Activated naive CD8-positive, alpha-beta T cell treated with anti-CD3 and anti-CD28 coated beads, Interleukin-2, amount 10 ng/mL, durations not matched to agents 7 days and 5 days (primary cell): Measurements from ENCODE around the gene KRT37. TPM values are rescaled to one million over a fixed set of nuclear protein-coding genes. Genes with fewer than 3 reads are reported as not detected.
A peak's percentile ranks its signal among the peaks of the same experiment; 100 is the strongest.
"Not testable (repeated sequence)": the region's sequence is repeated elsewhere in the genome, so short reads cannot be mapped to it uniquely, and the experiment has no call there.

ENCODE experiments used
- ATAC-seq: fragments of 150-1000 bp; cut with Tn5 transposase; one replicate; pipeline ENCODE4 v1.10.0; 2021; ENCODE audit warnings: low read depth, moderate library complexity
- POLR2A ChIA-PET: fragments of 350-600 bp; sonication (Branson Sonifier 250); formaldehyde crosslinking; loops from one replicate; lab custom pipeline; 2021; ENCODE audit warnings: antibody characterized with exemption; lab: Charles Lee
- DNase-seq: peaks from one replicate; pipeline ENCODE4 v3.0.0; 2021
- H3K27ac Mint-ChIP-seq: one replicate; pipeline ENCODE4 v1.8.0; 2022; ENCODE audit warnings: mild to moderate bottlenecking, mixed read lengths
- H3K27me3 Mint-ChIP-seq: one replicate; pipeline ENCODE4 v1.8.0; 2022; ENCODE audit warnings: mild to moderate bottlenecking, moderate library complexity, mixed read lengths
- H3K36me3 Mint-ChIP-seq: one replicate; pipeline ENCODE4 v1.8.0; 2021; ENCODE audit warnings: mild to moderate bottlenecking, mixed read lengths
- H3K4me1 Mint-ChIP-seq: one replicate; pipeline ENCODE4 v1.8.0; 2021; ENCODE audit warnings: mixed read lengths
- H3K4me3 Mint-ChIP-seq: one replicate; pipeline ENCODE4 v1.8.0; 2022; ENCODE audit warnings: mild to moderate bottlenecking, moderate library complexity, mixed read lengths
- H3K9me3 Mint-ChIP-seq: one replicate; pipeline ENCODE4 v1.8.0; 2021; ENCODE audit warnings: mixed read lengths
- total RNA-seq, 2 experiments: library from RNA; stranded (reverse); gene quantifications; one replicate each; pipeline ENCODE4 v1.2.3, GENCODE V29; 2021

KRT37 gene
- total RNA-seq, 2 experiments from 2014 or later = not detected

GRCh38 chr17:41411072-41411840 is 13.1 kb downstream of the KRT37 start:
- H3K9me3 Mint-ChIP-seq = peaks cover 2% of the 10 kb centered on the region
- peaks cover 11% of the 10 kb centered on the region for H3K4me1 Mint-ChIP-seq
- H3K36me3 Mint-ChIP-seq = no peaks in the 10 kb centered on the region
- no peak for ATAC-seq
- DNase-seq = no peak
- H3K27ac Mint-ChIP-seq = no peak overlapping the region
- H3K4me3 Mint-ChIP-seq = no peak overlapping the region
- POLR2A ChIA-PET = no interaction called here
- peaks cover 3% of the 10 kb centered on the region for H3K27me3 Mint-ChIP-seq

DNA sequence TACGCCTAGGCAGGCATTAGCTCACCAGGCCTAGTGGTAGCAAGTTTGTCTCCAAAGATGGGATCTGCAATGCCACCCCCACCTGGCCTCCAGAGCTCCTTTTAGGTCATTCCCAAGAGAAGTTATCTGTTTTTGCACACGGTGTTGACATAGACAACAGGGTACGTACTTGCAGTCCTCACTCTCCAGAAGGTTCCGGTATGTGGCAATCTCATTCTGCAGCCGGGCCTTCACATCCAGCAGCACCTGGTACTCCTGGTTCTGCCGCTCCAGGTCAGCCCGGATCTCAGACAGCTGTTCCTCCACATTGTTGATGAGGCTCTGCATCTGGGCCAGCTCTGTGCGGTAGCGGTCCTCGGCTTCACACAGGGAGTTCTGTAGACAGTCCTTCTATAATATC is 17.2 kb downstream of the KRT37 start:
- H3K27me3 Mint-ChIP-seq = peaks cover 3% of the 10 kb centered on the region
- H3K36me3 Mint-ChIP-seq = no peaks in the 10 kb centered on the region
- H3K4me3 Mint-ChIP-seq = no peak overlapping the region
- H3K27ac Mint-ChIP-seq = no peak overlapping the region
- POLR2A ChIA-PET = no interaction called here
- DNase-seq = no peak
- H3K4me1 Mint-ChIP-seq = peaks cover 27% of the 10 kb centered on the region
- ATAC-seq = no peak
- H3K9me3 Mint-ChIP-seq = peaks cover 2% of the 10 kb centered on the region

- H3K27me3 Mint-ChIP-seq = no peaks in the 10 kb centered on the region
- ATAC-seq (no peak), DNase-seq (no peak)
- H3K4me1 Mint-ChIP-seq = peaks cover 29% of the 10 kb centered on the region
- no peak overlapping the region for H3K4me3 Mint-ChIP-seq
- H3K36me3 Mint-ChIP-seq = no peaks in the 10 kb centered on the region
- POLR2A ChIA-PET = no interaction called here
- H3K9me3 Mint-ChIP-seq = no peaks in the 10 kb centered on the region
- no peak overlapping the region for H3K27ac Mint-ChIP-seq
Measured at GRCh38 chr17:41406205-41406604, 18.2 kb downstream of the KRT37 start.

- DNase-seq = no peak
- H3K9me3 Mint-ChIP-seq = no peaks in the 10 kb centered on the region
- no peaks in the 10 kb centered on the region for H3K27me3 Mint-ChIP-seq
- H3K4me1 Mint-ChIP-seq = peaks cover 21% of the 10 kb centered on the region
- ATAC-seq = peak; percentile 50
- H3K36me3 Mint-ChIP-seq = no peaks in the 10 kb centered on the region
- H3K27ac Mint-ChIP-seq = no peak overlapping the region
- POLR2A ChIA-PET = no interaction called here
- H3K4me3 Mint-ChIP-seq = peak overlapping the region; percentile 11
Measured at GRCh38 chr17:41404024-41404671, 20.2 kb downstream of the KRT37 start.

DNA sequence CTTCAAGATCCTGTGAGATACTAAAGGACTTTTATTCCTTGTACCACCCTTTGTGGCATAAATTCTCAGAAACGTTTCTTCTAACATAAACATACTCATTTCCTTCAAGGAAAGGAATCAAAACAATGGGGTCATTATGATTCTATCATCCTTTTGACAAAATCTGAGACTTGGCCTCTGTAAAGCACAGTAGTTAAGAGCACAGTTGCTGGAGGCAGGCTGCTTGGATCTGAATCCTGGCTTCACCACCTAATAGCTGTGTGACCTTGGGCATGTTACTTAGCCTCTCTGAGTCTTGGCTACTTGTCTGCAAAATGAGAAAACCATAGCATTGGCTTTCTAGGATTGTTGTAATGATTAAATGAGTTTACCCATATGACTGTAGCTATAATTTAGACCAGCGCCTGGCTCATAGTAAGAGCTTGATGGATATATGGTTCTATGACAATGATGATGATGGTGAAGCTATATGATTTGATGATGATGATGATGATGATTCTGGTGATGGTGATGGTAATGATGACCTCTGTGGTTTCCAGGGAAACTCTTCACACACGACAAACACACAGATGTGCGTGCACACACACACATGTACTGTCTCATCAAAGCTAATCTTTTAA is 20.9 kb downstream of the KRT37 start:
- peaks cover 18% of the 10 kb centered on the region for H3K4me1 Mint-ChIP-seq
- DNase-seq = no peak
- H3K36me3 Mint-ChIP-seq = no peaks in the 10 kb centered on the region
- H3K27ac Mint-ChIP-seq = no peak overlapping the region
- POLR2A ChIA-PET = no interaction called here
- H3K27me3 Mint-ChIP-seq = no peaks in the 10 kb centered on the region
- H3K9me3 Mint-ChIP-seq = no peaks in the 10 kb centered on the region
- no peak for ATAC-seq
- H3K4me3 Mint-ChIP-seq = no peak overlapping the region

DNA sequence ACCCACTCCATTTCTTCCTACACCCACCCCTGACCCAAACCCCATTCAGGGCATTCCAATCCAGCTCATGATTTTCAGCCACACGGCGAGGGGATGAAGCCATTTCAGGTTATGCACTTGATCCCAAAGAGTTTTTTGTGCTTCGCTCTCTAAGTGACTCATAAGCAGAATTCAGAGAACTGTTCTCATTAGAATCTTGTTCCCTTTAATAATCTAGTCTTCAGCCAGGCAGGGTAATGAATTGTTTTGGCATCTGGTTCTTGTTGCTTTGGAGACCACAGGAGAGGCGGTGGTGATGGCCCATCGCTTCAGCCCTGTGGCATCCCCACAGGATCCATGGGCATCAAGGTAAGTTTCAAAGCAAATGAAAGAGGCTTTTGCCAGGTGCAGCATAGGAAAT is 22.2 kb downstream of the KRT37 start:
- Mint-ChIP-seq H3K4me3 (no peak overlapping the region), H3K4me1 (peaks cover 18% of the 10 kb centered on the region)
- POLR2A ChIA-PET = no interaction called here

DNA sequence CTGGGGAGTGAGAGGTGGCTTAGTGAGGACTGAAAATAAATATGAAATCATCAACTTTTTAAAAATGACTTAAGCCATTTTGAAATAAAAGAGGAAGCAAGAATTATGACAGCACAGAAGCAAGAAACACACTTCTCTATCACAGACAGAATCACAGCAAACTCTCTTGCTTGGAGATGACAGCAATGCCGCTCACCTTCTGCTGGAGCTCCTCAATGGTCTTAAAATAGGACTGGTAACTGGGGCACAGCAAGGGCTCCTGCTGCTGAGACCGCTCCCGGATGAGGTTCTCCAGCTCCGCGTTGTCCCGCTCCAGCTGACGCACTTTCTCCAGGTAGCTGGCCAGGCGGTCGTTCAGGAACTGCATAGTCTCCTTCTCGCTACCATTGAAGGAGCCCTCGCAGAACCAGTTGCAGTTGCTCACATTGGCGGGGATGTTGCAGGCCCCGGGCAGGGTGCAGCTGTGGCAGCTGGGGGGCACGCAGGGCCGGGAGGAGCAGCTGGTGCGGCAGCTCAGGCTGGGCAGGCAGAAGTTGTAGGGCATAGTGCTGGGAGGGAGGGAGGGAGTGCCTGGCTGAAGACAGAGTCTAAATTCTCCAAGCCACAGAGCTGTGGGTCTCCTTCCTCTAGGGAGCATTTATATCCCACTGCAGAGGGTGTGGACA is 27.3 kb downstream of the KRT37 start, which contains the start of gene KRT31:
KRT31 (minus strand) TSS at position 613 of the 665 bp plus-strand sequence; CDS start at position 544, 69 bp downstream.
- POLR2A ChIA-PET = no interaction called here
- H3K4me1 Mint-ChIP-seq = peaks cover 1% of the 10 kb centered on the region
- DNase-seq = no peak
- no peak within 1 kb of the TSS for H3K4me3 Mint-ChIP-seq
- H3K27ac Mint-ChIP-seq = no peak within 1 kb of the TSS
- no peaks in the 10 kb centered on the region for H3K9me3 Mint-ChIP-seq
- H3K27me3 Mint-ChIP-seq = peaks cover 3% of the 10 kb centered on the region
- ATAC-seq = no peak
- no peaks in the 10 kb centered on the region for H3K36me3 Mint-ChIP-seq

More for the DNA sequence above, 22.2 kb downstream of the KRT37 start:
- no peaks in the 10 kb centered on the region for H3K36me3 Mint-ChIP-seq
- no peaks in the 10 kb centered on the region for H3K27me3 Mint-ChIP-seq
- ATAC-seq (no peak), DNase-seq (no peak)
- no peaks in the 10 kb centered on the region for H3K9me3 Mint-ChIP-seq
- no peak overlapping the region for H3K27ac Mint-ChIP-seq

- Mint-ChIP-seq H3K36me3 (no peaks in the 10 kb centered on the region), H3K4me3 (no peak overlapping the region), H3K9me3 (no peaks in the 10 kb centered on the region), H3K27ac (no peak overlapping the region), H3K4me1 (no peaks in the 10 kb centered on the region), H3K27me3 (peaks cover 3% of the 10 kb centered on the region)
- POLR2A ChIA-PET = no interaction called here
- no peak for DNase-seq
- ATAC-seq = no peak
Measured at GRCh38 chr17:41396340-41396739, 28.0 kb downstream of the KRT37 start.

DNA sequence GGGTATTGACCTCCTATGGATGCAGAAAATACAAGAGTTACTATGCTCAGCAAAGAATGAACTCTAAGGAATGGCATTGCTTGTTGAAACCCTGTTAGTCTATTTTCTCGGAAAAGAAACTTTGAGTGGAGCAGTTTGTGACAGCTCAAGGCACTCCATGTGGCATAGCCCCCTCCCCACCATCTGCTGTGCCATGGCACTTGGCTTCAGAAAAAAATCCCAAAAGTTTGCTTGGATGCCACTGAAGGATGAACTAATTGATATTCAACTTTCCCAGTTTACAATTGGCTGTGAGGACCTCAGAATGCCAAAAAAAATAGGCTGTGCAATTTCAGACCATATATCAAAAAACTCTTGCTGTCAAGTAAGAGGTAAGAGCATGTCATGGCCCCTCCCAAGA is 28.8 kb downstream of the KRT37 start:
- DNase-seq (no peak), ATAC-seq (no peak)
- H3K4me1 Mint-ChIP-seq = no peaks in the 10 kb centered on the region
- POLR2A ChIA-PET = no interaction called here
- no peak overlapping the region for H3K4me3 Mint-ChIP-seq
- H3K9me3 Mint-ChIP-seq = no peaks in the 10 kb centered on the region
- no peaks in the 10 kb centered on the region for H3K36me3 Mint-ChIP-seq
- no peak overlapping the region for H3K27ac Mint-ChIP-seq
- peaks cover 3% of the 10 kb centered on the region for H3K27me3 Mint-ChIP-seq

- ATAC-seq, H3K9me3 Mint-ChIP-seq, DNase-seq, H3K27me3 Mint-ChIP-seq, H3K27ac Mint-ChIP-seq, H3K4me1 Mint-ChIP-seq, H3K36me3 Mint-ChIP-seq, H3K4me3 Mint-ChIP-seq, POLR2A ChIA-PET: not testable (repeated sequence)
Measured at GRCh38 chr17:41395044-41395443, 29.3 kb downstream of the KRT37 start.

- ATAC-seq (no peak), DNase-seq (no peak)
- Mint-ChIP-seq H3K4me1 (no peaks in the 10 kb centered on the region), H3K9me3 (no peaks in the 10 kb centered on the region), H3K4me3 (no peak overlapping the region), H3K27ac (no peak overlapping the region), H3K36me3 (no peaks in the 10 kb centered on the region), H3K27me3 (peaks cover 3% of the 10 kb centered on the region)
- POLR2A ChIA-PET = no interaction called here
Measured at GRCh38 chr17:41394254-41394996, 30.0 kb downstream of the KRT37 start.

DNA sequence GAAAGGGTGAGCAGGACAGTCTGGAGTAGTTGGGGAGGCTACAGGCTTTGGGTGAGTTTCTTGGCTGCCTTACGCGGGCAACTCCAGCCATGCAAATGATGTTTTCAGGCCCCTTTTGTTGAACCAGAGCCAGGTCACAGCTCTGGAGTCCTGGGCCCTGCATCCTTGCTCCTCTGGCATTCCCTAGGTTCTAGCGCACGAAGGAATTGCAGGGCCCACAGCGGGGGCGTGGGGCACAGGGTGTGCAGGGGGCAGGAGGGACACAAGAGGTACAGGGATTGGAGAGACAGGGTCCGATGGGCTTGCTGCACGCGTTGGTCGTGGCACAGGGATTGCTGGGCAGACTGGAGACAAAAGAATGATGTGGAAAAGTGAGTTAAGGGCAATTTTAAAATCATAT is 30.6 kb downstream of the KRT37 start:
- H3K9me3 Mint-ChIP-seq = no peaks in the 10 kb centered on the region
- POLR2A ChIA-PET = no interaction called here
- no peaks in the 10 kb centered on the region for H3K36me3 Mint-ChIP-seq
- H3K4me1 Mint-ChIP-seq = no peaks in the 10 kb centered on the region
- ATAC-seq (no peak), DNase-seq (no peak)
- no peak overlapping the region for H3K27ac Mint-ChIP-seq
- peaks cover 3% of the 10 kb centered on the region for H3K27me3 Mint-ChIP-seq
- no peak overlapping the region for H3K4me3 Mint-ChIP-seq

DNA sequence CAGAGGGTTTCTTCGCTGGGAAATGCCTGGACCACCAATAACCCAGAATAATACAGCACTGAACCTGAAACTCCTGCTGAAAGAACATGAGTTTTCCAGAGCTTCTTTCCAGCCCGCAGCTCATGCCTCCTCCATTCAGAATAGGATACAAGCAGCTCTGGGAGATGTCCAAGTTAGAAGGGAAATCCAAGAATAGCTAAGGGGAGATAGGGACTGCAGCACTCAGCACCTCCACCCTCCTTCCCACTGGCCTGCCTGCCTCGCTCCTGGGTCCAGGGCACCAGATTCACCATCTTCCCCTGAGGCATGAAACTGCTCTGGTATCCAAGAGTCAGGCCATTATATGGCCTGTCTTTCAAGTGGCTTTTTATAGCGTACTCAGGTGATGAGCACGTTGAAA is 31.1 kb downstream of the KRT37 start:
- peaks cover 3% of the 10 kb centered on the region for H3K27me3 Mint-ChIP-seq
- no peaks in the 10 kb centered on the region for H3K9me3 Mint-ChIP-seq

More for the DNA sequence above, 31.1 kb downstream of the KRT37 start:
- H3K4me3 Mint-ChIP-seq = no peak overlapping the region
- H3K27ac Mint-ChIP-seq = no peak overlapping the region
- H3K4me1 Mint-ChIP-seq = no peaks in the 10 kb centered on the region
- H3K36me3 Mint-ChIP-seq = no peaks in the 10 kb centered on the region
- DNase-seq = no peak
- POLR2A ChIA-PET = no interaction called here
- no peak for ATAC-seq
